NCI-H2171 treated with DMSO at 0.1 percent for 48 hours (cell line): ENCODE measurements around the gene LECT2.

Experiments used
- DNase-seq: peaks from one replicate; lab custom pipeline; 2025; lab: John Stamatoyannopoulos, UW

The LECT2 gene

GRCh38 chr5:135978993-135979392, 24.2 kb upstream of the LECT2 start:
- DNase-seq: no peak

DNA sequence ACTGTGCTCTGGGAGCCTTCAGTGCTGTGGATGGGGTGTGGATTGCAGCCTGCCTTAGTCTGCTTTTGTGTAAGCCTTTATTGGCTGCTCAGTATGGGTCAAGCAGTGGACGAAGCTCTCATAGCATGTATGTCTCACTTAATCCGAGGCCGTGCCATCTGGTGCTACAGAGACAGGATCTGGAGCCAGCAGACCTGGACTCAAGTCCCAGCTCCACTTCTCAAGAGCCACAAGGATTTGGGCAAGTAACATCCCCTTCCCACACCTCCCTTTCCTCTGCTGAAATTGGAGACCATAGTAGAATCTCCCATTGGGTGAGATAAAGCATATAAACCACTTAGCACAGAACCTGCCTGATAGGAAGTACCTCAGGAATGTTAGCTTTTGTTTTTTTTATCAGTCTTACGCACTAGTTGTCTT, 23.4 kb upstream of the LECT2 start:
- DNase-seq: no peak

- no peak for DNase-seq
Measured at GRCh38 chr5:135977375-135977928, 22.7 kb upstream of the LECT2 start.

DNA sequence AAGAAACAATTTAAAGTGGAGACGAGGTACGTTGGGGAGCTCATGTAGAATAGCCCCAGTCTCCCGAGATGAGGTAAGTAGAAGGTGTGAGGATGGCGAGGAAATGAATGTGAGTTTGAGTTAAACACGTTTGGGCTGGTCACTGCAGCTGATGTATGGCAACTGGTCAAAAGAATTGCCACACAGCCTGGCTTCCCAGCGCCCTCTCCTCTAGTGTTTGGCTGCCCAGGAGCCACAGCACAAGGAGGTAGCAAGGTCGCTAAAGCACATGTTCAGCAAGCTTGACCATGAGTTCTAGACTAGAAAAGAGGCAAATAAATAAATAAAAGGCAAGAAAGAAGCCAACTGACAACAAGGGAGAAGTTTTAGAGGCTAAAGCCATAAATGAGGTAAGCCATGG, 21.4 kb upstream of the LECT2 start:
- no peak for DNase-seq

- no peak for DNase-seq
Measured at GRCh38 chr5:135975122-135975521, 20.3 kb upstream of the LECT2 start.

DNA sequence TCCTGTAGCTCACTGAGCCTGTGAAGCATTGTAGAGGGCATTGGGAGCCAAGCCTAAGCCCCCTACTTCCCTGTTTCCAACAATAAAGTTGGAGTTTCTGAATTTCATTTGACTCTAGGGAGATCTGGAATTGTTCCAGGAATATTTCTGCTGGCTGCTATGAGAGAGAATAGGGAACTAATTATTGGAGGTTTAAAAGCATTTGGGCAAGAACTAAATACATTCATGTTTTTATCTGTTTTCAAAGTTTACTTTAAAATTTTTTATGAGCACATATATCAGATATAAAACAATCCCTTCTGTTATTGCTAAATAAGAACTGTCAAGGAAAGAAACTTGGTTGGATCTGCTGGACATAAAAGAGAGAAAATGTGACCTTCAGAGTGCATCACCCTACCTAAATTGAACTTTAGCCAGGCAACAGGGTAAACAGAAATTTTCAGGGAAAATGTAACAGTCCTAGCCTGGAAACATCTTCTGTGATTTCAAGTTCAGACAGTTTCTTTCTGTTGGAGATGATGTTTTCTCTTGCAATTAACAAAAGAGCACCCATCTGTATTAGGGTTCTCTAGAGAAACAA, 19.3 kb upstream of the LECT2 start:
- no peak for DNase-seq

- no peak for DNase-seq
Measured at GRCh38 chr5:135973323-135974020, 18.7 kb upstream of the LECT2 start.

DNA sequence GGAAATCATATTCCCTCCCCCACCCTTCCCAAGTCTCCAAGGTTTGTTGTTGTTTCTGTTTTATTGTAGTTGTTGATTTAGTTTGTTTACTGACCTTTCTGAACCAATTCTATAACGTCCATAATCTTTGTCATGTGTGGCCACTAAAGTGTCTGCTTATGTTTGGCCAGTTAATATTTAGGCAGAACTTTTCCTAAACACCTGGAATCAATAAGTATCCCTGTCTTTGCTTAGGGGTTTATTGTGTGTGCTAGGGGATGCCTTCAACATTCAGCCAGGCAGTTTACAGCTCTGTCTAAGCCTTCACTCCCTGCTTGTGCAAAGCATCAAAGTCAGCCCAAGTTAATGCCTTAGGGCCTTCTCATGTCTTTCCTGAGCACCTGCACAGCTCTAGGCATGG, 16.9 kb upstream of the LECT2 start:
- DNase-seq: no peak

DNA sequence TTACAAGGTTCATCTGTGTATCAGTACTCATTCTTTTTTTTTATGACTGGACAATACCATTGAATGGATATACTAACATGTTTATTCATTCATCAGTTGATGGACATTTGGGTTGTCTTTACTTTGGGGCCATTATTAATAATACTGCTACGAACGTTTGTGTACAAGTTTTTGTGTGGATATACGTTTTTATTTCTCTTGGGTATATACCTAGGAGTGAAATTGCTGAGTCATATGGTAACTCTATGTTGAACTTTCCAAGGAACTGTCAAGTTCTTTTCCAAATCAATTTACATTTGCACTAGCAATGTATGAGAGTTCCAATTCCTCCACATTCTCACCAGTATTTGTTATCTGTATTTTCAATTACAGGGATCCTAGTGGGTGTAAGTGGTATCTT, 12.0 kb upstream of the LECT2 start:
- DNase-seq: no peak

DNA sequence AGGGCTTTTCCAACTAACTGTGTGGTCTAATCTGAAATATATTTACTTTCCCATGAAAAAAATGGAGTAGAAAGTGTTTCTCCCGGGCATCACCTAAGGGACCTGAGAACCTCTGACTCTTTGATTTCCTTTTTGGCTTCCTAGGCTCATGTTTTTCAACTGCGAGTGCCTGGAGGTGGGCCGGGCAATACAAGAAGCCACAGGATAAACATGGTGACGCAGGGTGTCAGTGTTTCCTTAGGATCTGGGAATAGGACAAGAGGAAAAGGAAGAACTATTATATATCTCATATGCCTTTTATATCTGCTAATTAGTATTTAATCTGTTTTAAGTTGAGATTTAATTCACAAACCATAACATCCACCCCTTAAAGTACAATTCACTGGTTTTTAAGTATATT, 11.4 kb upstream of the LECT2 start:
- DNase-seq: no peak

DNA sequence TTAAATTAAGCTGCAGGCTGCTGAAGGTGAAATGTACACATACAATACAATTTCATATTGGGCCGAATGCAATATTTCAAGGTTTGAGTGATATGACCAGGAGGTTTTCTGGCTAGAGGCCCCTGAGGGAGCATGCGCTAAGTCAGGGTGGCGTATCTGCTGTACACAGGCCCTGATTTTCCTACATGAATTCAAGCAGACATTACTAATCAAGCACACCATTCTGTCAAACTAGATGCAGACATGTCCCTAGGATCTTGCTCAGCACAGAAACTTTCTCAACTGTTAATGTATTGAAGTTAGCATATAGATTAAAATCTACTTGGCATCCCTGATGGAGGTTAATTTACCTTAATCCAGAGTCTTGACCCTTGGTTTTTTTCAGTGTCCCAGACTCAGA, 10.7 kb upstream of the LECT2 start:
- DNase-seq: no peak

DNA sequence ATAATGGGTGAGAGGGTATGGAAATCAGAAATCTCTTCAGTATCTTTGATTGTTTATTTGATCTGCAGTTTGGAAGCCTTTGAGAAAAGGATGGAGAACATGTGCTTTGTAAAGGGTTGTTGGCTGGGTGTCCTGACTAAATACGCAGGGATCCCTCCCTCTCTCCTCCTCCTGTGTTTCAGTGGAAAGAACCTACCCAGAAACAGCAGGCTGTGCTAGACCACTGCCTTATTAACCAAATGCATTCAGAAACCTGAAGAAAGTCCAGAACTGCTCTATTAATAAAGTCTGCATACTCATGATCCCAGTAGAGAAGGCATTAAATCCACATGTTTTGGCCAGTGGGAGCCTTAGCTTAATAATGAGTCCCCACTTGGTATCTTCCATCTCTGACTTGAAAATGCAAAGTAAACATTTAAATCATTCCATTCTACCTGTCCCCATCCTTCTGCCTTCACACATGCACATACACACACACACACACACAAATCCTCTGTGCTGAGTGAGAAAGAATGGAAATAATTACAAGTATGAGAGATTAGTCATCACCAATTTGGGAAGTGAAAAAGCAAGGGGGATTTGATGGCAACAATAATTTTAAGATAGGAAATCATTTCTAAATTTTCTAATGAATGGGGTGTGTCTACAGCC, 10.0 kb upstream of the LECT2 start:
- DNase-seq: no peak

GRCh38 chr5:135955525-135955924, 742 bp upstream of the LECT2 start:
- DNase-seq: no peak

DNA sequence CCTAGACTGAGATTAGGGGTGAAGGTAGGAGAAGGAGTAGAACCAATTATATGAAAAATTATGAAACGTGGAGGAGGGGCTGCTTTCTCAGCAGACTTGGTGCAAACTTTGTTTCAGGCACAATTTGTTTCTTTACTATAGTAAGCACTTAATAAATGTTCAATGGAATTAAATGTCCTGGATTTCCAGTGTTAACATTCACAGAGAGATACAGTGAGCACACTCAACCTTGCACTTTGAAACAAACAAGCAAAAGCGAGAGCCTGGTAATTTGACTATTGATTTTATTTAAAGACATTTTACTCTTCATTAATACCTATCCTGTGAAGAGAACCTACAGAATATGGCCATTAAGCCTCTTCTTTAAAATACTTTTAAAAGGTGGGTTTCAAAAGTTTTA, 933 bp downstream of the LECT2 start:
- no peak for DNase-seq

GRCh38 chr5:135952683-135953082, 2.1 kb downstream of the LECT2 start:
- DNase-seq: no peak

DNA sequence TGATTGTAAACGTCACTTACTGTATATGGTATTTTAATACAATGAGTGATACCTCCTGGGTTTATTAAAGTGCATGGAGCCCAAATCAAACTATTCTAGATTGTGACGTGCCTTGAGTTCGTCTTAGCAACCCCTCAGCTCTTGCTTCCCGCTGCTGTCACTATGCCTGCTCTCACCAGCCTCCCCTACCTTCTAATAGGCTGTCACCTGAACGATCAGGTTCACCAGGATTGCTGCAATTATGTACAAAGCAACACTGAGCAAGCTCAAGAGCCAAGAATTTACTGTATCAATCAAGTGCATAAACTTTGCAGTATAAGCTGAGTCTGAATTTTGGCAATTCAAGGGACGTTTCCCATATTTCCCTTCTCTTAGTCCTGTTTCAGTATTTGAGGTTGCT, 3.0 kb downstream of the LECT2 start:
- no peak for DNase-seq

DNA sequence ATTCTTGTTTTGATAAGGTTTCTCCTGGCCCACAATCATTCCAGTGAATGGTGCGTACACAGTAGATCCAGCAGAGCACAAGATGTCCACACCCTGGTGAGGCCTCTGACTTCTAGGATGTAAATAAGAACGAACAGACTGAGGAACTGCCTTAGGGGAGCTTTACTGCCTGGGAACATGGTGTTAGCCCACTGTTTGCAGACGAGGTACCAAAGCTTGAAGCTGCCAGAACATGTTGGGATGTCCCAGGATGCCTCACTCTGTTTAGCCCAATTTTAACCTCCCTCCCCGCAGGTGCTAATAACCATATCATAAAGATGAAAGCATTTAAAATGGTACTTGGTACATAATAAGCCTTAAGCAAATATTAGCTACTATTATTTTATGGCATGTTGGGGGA, 3.5 kb downstream of the LECT2 start:
- DNase-seq: no peak

- DNase-seq: no peak
Measured at GRCh38 chr5:135950611-135951010, 4.2 kb downstream of the LECT2 start.

GRCh38 chr5:135944967-135945560, 9.7 kb downstream of the LECT2 start:
- DNase-seq: peak; percentile 54

- DNase-seq: no peak
Measured at GRCh38 chr5:135944564-135944963, 10.2 kb downstream of the LECT2 start.

DNA sequence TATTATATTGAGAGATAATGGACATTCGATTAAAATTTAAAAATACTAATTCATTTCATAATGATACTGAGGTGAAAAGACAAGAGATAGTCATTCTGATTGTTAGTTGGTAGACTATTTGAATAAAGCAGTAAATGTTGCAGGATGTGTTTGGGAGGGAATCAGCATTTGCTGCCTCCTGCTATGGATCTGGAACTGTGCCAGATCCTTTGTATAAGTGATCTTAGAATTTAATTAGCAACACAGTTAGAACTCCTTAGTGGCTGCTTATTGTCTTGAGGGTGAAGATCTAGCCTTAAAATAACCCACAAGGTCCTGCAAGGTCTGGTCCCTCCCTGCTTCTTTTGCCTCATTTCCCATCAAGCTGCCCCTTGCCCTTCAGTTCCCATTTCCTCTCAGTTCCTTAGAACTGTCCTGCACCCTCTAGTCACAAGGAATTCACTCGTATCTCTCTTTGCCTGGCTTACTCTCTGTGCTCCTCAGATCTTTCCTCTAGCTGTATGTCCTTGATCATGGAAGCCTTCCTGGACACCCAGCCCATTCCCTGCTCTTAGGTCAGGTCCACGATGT, 12.5 kb downstream of the LECT2 start:
- no peak for DNase-seq

DNA sequence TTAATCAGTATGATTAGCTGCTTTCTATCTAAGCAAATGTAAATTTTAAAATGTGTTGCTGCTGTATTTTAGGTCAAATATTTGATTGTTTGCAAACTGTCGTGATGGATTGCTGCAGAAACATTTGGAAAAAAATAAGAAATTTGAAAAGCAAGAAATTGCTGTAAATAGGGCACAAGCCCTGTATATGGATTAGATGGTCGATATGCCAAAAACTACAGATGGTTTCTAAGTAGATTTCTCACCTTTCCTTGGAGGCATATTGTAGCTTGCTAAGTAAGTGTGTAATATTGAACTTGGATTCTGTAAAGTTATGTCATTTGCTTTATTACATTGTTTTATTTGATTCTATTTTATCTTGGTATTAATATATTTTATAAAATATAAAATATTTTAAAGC, 13.1 kb downstream of the LECT2 start:
- DNase-seq: no peak
